ENCODE data around the gene FERMT2.

DNA sequence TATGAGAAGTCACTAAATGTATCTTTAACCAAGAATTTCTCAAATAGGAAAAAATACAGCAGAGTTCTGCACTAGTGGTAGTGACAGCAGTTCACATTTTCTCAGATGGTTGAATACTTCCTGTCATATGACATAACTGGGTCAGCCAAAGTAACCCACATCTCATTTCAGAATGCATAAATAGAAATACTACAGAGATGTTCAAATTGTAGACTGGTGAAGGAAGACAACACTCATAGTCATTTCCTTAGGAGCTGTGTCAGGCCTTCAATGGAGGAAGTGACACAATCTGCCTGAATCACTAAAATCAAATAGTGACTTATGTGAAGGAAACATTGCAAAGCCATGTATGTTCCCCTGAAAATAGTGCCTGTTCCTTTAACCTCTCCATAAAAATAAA is 32.4 kb downstream of the FERMT2 start:
- TF ChIP-seq, protein P1, sequence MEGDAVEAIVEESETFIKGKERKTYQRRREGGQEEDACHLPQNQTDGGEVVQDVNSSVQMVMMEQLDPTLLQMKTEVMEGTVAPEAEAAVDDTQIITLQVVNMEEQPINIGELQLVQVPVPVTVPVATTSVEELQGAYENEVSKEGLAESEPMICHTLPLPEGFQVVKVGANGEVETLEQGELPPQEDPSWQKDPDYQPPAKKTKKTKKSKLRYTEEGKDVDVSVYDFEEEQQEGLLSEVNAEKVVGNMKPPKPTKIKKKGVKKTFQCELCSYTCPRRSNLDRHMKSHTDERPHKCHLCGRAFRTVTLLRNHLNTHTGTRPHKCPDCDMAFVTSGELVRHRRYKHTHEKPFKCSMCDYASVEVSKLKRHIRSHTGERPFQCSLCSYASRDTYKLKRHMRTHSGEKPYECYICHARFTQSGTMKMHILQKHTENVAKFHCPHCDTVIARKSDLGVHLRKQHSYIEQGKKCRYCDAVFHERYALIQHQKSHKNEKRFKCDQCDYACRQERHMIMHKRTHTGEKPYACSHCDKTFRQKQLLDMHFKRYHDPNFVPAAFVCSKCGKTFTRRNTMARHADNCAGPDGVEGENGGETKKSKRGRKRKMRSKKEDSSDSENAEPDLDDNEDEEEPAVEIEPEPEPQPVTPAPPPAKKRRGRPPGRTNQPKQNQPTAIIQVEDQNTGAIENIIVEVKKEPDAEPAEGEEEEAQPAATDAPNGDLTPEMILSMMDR (IDR thresholded peaks at IDR 0.05) = no peak
- TF ChIP-seq POLR2A (IDR thresholded peaks at IDR 0.05) = no peak
- TF ChIP-seq POLR2AphosphoS5 (IDR thresholded peaks at IDR 0.05) = no peak
- no peak for TF ChIP-seq EP300 (IDR thresholded peaks at IDR 0.05; ENCODE audit: low read depth)

Measured in transverse colon (tissue), 4 donors.